ENCODE measurements around the gene CHD5. TPM values are rescaled to one million over a fixed set of nuclear protein-coding genes. Genes with fewer than 3 reads are reported as not detected.

Gene CHD5
- total and polyA plus RNA-seq, 2 of the 4 experiments (the other 2 are of a cell fraction) = under 0.01 to 0.09 TPM

DNA sequence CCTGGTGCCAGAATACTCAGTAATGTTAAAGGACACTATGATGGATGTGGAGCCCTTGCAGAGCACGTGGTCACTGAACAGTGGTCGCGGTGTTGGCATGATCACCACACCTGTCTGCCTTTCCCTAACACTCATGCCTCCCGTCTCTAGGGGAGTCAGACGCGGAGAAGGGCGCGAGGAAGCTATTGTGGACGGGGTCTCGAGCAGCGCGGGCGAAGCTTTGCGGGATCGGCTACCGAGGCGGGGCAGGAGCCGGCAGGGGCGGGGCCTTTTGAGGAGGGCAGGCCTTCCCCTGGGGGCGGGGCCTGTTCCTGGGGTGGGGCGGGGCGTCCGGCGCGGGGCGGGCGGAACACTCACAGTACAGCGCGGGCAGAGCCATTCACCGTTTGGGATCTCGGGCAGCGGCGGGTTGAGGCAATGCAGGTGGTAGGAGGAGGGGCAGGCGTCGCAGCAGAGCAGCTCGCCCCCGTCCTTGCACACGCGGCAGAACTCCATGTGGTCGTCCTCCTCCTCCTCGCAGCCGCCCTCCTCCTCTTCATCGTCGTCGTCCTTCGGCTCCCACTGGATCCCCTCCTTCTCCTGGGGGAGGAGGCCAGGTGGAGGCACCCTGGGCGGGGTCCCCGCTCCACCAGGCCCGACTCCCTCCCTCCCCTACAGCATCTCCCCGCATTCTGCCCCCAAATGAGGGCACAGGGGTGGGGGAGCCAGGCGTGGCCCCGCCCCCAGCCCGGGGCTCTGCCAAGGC is 31.5 kb downstream of the CHD5 start:
- WGBS, 2 experiments (ENCODE audit: extremely low coverage in 2 of 2, insufficient read length in 1 of 2) = 0% methylated on average over 5 of the region's 53 CpGs; no CpG with 5 or more reads in 1 of the 2 experiments
- Histone ChIP-seq H3K4me3 (ENCODE audit: insufficient read depth, low read depth, low read length) (no peak overlapping the region), H3K27ac (ENCODE audit: insufficient read depth, low read length) (no peak overlapping the region), H4K91ac (ENCODE audit: insufficient read depth, low read depth, low read length) (no peak overlapping the region), H3K36me3 (ENCODE audit: control insufficient read depth, insufficient read depth, low read length) (no peaks in the 10 kb centered on the region), H3K9me3 (ENCODE audit: control insufficient read depth, insufficient read depth, low read length) (no peaks in the 10 kb centered on the region), H3K9ac (ENCODE audit: low read depth, low read length) (no peak overlapping the region), H2AK9ac (replicated peaks; ENCODE audit: low read depth, low read length, poor library complexity) (no peak overlapping the region), H2BK120ac (ENCODE audit: low read depth, low read length) (no peak overlapping the region), H3K27me3 (ENCODE audit: control insufficient read depth, insufficient read depth, low read length) (peaks cover 46% of the 10 kb centered on the region), H3K4me2 (ENCODE audit: low read depth, low read length) (peak overlapping the region; percentile 51), H3K4ac (ENCODE audit: low read depth, low read length) (no peak overlapping the region), H2AK5ac (ENCODE audit: low read depth, low read length) (no peak overlapping the region), H4K20me1 (ENCODE audit: insufficient read depth, low read length) (0 out of 2 replicates have a peak, but pooled peaks cover 2% of the 10 kb centered on the region), H3K14ac (replicated peaks; ENCODE audit: low read depth, low read length) (no peak overlapping the region), H3K18ac (ENCODE audit: low read depth, low read length) (no peak overlapping the region), H4K8ac (ENCODE audit: low read depth in 2 of 2, low read length in 2 of 2) (no peak overlapping the region), H3K4me1 (ENCODE audit: control insufficient read depth, insufficient read depth, low read length) (no peaks in the 10 kb centered on the region), H4K5ac (ENCODE audit: low read depth, low read length) (no peak overlapping the region), H3K79me1 (ENCODE audit: low read depth in 1 of 2, low read length in 2 of 2) (no peaks in the 10 kb centered on the region), H3K9me1 (ENCODE audit: insufficient read depth, low read length) (no peaks in the 10 kb centered on the region), H2AFZ (replicated peaks; ENCODE audit: low read length, poor library complexity) (peak overlapping the region; percentile 81), H2BK5ac (ENCODE audit: low read depth, low read length, poor library complexity, severe bottlenecking) (no peak overlapping the region), H3K56ac (ENCODE audit: extremely low read depth, insufficient read depth, low read length) (no peak overlapping the region), H2BK15ac (ENCODE audit: low read depth, low read length) (no peak overlapping the region), H3K23ac (ENCODE audit: low read depth, low read length) (no peak overlapping the region), H2BK20ac (ENCODE audit: low read depth, low read length) (no peak overlapping the region)
- ChIA-PET CTCF (no interaction called here), POLR2A (ENCODE audit: unreplicated experiment) (no interaction called here)
- dilution Hi-C loops (cut with HindIII; ENCODE audit: low sequenced_read_pairs, unreplicated experiment) = no loop called here
- intact Hi-C loops (cut with micrococcal nuclease) = no loop called here
- BruUV-seq (replicated peaks) = no TSS peak
- peak; percentile 92 for ATAC-seq (ENCODE audit: low read depth)
- in situ Hi-C loops (cut with MboI; ENCODE audit: low sequenced_read_pairs) = no loop called here
- no peak for DNase-seq
- TF ChIP-seq NFE2L2 (IDR thresholded peaks at IDR 0.05; ENCODE audit: low read depth, low read length) = no peak
- TF ChIP-seq, protein P1, sequence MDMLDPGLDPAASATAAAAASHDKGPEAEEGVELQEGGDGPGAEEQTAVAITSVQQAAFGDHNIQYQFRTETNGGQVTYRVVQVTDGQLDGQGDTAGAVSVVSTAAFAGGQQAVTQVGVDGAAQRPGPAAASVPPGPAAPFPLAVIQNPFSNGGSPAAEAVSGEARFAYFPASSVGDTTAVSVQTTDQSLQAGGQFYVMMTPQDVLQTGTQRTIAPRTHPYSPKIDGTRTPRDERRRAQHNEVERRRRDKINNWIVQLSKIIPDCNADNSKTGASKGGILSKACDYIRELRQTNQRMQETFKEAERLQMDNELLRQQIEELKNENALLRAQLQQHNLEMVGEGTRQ (IDR thresholded peaks at IDR 0.05; ENCODE audit: low read depth, low read length) = no peak
- TF ChIP-seq SMC3 (IDR thresholded peaks at IDR 0.05; ENCODE audit: low read depth, low read length) = no peak
- no peak for TF ChIP-seq CEBPB (IDR thresholded peaks at IDR 0.05; ENCODE audit: low read depth, low read length)
- no peak for TF ChIP-seq BHLHE40 (IDR thresholded peaks at IDR 0.05; ENCODE audit: low read depth, low read length)
- no peak for TF ChIP-seq CHD1 (IDR thresholded peaks at IDR 0.05; ENCODE audit: low read depth, low read length)
- no peak for TF ChIP-seq FOS (IDR thresholded peaks at IDR 0.05; ENCODE audit: low read depth, low read length)
- TF ChIP-seq POLR2A (IDR thresholded peaks at IDR 0.05; ENCODE audit: low read depth, low read length) = no peak
- TF ChIP-seq MAZ (IDR thresholded peaks at IDR 0.05; ENCODE audit: borderline replicate concordance, low read depth, low read length) = no peak
- TF ChIP-seq RFX5 (IDR thresholded peaks at IDR 0.05; ENCODE audit: low read depth, low read length) = no peak
- TF ChIP-seq ELK1 (IDR thresholded peaks at IDR 0.05; ENCODE audit: borderline replicate concordance, low read depth, low read length) = no peak
- no peak for TF ChIP-seq MXI1 (IDR thresholded peaks at IDR 0.05; ENCODE audit: borderline replicate concordance, low read depth, low read length)

Measured in IMR-90 (cell line).